HG02884 (cell line): ENCODE data around the gene RSF1.
A peak's percentile ranks its signal among the peaks of the same experiment; 100 is the strongest.
"Not testable (repeated sequence)": the region's sequence is repeated elsewhere in the genome, so short reads cannot be mapped to it uniquely, and the experiment has no call there.

Source experiments
- ATAC-seq: cut with Tn5 transposase; IDR thresholded peaks from one replicate; pipeline ENCODE4 v1.9.1; 2021; ENCODE audit warnings: mild to moderate bottlenecking, moderate library complexity; ENCODE audit not compliant: unreplicated experiment

RSF1 gene, protein sequence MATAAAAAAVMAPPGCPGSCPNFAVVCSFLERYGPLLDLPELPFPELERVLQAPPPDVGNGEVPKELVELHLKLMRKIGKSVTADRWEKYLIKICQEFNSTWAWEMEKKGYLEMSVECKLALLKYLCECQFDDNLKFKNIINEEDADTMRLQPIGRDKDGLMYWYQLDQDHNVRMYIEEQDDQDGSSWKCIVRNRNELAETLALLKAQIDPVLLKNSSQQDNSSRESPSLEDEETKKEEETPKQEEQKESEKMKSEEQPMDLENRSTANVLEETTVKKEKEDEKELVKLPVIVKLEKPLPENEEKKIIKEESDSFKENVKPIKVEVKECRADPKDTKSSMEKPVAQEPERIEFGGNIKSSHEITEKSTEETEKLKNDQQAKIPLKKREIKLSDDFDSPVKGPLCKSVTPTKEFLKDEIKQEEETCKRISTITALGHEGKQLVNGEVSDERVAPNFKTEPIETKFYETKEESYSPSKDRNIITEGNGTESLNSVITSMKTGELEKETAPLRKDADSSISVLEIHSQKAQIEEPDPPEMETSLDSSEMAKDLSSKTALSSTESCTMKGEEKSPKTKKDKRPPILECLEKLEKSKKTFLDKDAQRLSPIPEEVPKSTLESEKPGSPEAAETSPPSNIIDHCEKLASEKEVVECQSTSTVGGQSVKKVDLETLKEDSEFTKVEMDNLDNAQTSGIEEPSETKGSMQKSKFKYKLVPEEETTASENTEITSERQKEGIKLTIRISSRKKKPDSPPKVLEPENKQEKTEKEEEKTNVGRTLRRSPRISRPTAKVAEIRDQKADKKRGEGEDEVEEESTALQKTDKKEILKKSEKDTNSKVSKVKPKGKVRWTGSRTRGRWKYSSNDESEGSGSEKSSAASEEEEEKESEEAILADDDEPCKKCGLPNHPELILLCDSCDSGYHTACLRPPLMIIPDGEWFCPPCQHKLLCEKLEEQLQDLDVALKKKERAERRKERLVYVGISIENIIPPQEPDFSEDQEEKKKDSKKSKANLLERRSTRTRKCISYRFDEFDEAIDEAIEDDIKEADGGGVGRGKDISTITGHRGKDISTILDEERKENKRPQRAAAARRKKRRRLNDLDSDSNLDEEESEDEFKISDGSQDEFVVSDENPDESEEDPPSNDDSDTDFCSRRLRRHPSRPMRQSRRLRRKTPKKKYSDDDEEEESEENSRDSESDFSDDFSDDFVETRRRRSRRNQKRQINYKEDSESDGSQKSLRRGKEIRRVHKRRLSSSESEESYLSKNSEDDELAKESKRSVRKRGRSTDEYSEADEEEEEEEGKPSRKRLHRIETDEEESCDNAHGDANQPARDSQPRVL (N-terminal part only)

DNA sequence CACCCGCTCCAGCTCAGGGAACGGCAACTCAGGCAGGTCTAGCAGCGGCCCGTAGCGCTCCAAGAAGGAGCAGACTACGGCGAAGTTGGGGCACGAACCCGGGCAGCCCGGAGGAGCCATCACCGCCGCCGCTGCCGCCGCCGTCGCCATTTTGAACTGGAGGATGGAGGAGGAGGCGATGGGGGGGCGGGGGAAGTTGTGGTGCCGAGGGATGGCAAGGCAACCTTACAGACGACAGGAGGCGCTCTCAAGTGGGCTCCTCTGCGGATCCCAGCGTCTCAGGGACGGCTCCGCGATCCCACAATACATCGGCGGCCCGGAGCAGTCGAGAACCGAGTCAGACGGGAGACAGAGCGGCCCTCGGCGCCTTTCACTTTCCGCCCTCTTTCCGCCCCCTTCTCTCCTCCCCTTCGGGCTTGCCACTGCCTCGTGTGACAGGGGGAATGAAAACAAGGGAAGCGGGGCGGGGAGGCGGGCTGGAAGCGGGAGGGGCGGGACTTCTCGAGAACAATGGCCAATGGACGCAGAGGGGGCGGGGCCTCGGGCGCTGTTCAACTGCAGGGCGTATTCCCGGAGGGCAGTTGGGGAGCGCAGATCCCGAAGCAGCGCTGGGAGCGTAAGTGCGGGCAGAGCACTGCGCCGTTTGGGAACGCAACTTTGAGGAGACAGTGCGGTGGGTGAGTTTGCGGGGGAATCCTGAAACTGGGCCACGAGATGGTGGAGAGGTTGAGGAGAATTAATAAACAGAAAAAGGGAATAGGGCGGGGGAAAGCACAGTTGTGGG, at the start of gene RSF1, which contains the start of gene AAMDC:
RSF1 (minus strand) TSS at position 158 of the 784 bp plus-strand sequence; CDS start at position 150, 8 bp downstream.
AAMDC (plus strand) TSS at position 580 of the 784 bp plus-strand sequence. CDS start 21,353 bp downstream, outside the sequence.
- peak; percentile 76 for ATAC-seq

GRCh38 chr11:77868744-77869143, 48.2 kb upstream of the RSF1 start:
- ATAC-seq: no peak

- ATAC-seq: no peak
Observed at GRCh38 chr11:77866336-77866735, 45.8 kb upstream of the RSF1 start.

DNA sequence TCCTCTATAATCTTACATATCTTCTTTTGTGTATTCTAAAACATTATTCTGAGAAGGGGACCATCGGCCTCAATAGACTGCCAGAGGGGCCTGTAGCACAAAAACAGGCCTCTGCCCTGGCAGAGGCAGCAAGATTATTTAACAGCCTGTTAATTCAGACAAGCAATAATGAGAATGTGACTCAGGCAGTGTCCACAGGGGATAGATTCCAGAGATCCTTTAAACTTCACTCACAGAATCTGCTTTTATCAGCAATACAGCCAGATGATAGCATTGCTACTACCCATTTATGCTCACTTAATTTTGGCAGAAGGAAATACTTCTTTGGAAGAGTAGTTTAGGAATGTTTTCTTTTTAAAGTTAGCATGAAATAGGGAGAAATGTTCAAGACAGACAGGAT, 45.3 kb upstream of the RSF1 start:
- ATAC-seq: no peak

DNA sequence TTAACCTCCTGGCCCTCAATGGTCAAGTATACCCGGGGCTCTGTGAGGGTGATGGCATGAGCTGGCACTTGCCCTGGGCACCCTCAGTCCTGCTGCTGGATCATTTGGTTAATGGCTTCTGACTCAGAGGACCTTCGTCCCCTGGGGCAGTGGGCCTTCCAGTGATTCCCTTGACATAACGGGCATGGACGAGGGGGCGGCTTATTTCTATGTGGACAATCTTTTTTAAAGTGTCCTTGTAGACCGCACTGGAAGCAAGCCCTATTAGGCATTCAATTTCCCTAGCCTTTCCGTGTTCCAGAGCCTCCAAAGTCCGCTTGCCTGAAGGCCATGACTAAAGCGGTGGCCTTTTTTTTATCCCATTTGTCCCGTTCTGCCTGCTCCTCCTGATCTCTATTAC, 40.9 kb upstream of the RSF1 start:
- not testable (repeated sequence) for ATAC-seq

DNA sequence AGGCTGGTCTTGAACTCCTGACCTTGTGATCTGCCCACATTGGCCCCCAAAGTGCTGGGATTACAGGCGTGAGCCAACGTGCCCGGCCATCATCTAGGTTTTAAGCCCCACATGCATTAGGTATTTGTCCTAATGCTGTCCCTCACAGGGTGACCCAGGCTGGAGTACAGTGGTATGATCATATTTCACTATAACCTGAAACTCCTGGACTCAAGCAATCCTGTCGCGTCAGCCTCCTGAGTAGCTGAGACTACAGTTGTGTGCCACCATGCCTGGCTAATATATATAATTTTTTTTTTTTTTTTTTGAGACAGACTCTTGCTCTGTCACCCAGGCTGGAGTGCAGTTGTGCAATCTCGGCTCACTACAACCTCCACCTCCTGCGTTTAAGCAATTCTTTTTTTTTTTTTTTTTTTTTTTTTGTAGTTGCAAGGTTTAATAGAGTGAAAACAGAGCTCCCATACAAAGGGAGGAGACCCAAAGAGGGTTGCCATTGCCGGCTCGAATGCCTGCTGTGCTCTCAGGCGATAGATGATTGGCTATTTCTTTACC, 37.5 kb upstream of the RSF1 start:
- ATAC-seq: not testable (repeated sequence)

GRCh38 chr11:77854838-77855237, 34.3 kb upstream of the RSF1 start:
- no peak for ATAC-seq

DNA sequence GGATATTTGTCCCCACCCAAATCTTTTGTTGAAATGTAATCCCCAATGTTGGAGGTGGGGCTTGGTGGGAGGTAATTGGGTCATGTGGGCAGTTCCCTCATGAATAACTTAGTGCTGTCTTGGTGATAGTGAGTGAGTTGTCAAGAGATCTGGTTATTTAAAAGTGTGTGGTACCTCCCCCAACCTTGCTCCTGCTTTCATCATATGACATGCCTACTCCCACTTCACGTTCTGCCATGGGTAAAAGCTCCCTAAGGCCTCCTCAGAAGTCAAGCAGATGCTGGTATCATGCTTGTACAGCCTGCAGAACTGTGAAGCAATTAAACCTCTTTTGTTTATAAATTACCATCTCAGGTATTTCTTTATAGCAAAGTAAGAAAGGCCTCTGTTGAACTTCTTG, 31.0 kb upstream of the RSF1 start:
- ATAC-seq: no peak

GRCh38 chr11:77843700-77844099, 23.2 kb upstream of the RSF1 start:
- ATAC-seq: not testable (repeated sequence)

- no peak for ATAC-seq
Observed at GRCh38 chr11:77842441-77843121, 22.1 kb upstream of the RSF1 start.

DNA sequence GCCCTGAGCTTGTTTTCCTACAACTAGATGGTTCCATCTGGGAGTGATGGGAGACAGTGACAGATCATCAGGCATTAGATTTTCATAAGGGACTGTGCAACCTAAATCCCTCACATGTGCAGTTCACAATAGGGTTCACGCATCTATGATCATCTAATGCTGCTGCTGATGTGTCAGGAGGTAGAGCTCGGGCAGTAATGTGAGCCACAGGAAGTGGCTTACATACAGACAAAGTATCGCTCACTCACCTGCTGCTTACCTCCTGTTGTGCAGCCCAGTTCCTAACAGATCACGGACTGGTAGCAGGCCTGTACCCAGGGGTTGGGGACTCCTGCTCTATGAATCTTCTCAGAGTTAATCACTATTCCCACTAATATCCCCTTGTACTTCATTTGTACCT, 12.8 kb upstream of the RSF1 start:
- no peak for ATAC-seq

GRCh38 chr11:77828926-77829325, 8.4 kb upstream of the RSF1 start:
- no peak for ATAC-seq

- ATAC-seq: no peak
Observed at GRCh38 chr11:77823775-77824174, 3.3 kb upstream of the RSF1 start.

GRCh38 chr11:77822126-77822525, 1.6 kb upstream of the RSF1 start:
- ATAC-seq: not testable (repeated sequence)

DNA sequence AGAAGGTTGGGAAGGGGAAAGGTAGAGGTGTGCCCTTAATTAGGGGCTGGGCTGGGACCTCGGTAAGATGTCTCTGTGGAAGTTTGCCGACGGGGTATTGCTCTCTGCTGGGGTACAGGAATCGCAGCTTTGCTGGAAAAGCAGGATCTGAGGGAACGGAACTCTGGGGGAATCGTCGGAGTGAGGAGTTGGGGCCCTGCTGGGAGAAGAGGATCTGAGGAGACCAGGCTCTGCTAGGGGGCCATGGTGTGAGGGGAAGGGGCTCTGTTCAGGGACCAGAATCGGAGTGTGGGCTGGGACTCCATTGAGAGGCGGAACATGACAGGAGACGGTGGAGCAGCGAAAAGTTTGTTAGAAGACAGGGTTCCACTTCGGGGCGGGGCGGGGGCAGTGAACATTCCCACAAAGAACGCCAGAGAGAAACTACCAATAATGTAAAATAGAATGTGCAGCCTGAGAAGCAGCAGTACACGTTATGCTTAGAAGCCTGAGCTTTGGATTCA, 878 bp upstream of the RSF1 start:
- no peak for ATAC-seq

DNA sequence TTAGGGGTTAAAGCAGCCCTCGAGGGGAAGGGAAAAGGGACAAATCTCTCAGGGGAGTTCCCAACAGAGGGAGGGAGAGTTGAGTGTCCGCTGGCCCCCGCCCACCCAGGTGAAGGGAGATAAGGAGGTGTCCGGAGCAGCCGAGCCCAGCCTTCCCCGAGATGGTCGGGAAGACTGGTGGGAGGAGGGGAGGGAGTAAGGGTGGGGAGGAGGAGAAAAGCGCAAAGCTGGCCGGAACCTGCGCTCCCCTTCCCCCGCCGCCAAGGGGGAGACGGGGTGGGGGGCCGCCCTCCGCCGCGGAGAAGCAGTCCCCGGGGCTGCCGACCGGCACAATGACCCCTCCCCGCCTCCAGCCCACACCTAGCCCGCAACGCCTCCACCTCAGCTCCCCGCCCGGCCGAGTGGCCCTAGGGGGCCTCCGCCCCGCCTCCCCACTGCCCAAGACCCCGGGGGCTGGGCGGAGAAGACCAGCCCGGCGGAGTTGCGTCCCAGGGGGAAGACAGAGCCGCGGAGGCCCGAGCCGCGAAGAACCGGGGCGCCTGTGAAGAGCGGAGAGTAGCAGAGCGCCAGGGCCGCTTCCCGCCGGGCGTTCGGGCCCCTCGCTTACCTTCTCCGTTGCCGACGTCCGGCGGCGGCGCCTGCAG, 479 bp downstream of the RSF1 start:
- peak; percentile 11 for ATAC-seq

DNA sequence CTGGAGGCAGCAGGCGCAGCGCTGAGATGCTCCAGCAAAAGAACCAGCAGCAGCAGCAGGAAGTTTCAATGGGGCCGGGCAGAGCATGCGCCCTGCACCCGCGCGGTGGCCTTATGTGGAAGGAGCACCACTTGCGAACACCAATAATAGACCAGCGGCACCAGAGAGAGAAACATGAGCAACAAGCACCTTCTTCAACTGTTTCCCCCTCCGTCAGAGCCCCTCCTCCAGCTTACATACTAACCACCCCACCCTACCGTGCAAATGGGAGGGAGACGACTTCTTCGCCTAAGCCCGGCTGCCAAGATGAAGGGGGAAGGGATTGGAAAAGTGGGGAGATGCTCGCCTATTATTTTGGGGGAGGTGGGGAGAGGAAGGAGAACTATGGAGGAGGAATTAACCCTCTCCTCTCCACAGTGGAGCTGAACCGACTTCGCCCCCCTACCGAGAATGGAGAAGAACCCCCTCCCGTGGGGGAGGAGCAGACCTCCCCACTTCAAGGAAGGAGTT, 1.1 kb downstream of the RSF1 start:
- peak; percentile 43 for ATAC-seq

DNA sequence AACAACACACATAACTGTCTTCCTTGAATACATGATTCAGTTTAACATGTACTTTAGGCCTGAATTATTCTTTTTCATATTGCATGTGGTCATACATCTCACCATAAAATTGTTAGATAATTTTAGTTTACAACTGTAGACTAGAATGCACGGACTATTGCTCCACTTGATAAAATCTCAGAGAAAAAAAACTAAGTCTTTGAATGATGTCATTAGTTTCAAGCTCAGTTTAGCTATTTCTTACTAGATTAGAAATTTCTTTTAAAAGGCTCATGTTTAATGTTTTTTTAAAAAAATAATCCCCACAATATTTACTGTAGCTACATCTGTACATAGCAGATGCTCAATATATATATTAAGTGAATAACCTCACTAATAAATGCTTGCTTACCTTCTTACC, 5.1 kb downstream of the RSF1 start:
- ATAC-seq: no peak
